KOPT-K1 (cell line): Measurements from ENCODE around the gene CDC34.

Source experiments
- H3K27ac ChIP-seq: fragments of 200-600 bp; sonication (generic); 2 replicates; pipeline ENCODE4 v1.5.1; 2016; ENCODE audit warnings: antibody characterized with exemption, mild to moderate bottlenecking, low read depth, low read length; ENCODE audit not compliant: poor library complexity, severe bottlenecking
- H3K36me3 ChIP-seq: fragments of 200-600 bp; sonication (generic); 2 replicates; pipeline ENCODE4 v1.5.1; 2017; ENCODE audit warnings: antibody characterized with exemption, mild to moderate bottlenecking, low read length, moderate library complexity; ENCODE audit not compliant: insufficient read depth
- H3K9me3 ChIP-seq: fragments of 200-600 bp; sonication (generic); 2 replicates; pipeline ENCODE4 v1.5.1; 2017; ENCODE audit warnings: antibody characterized with exemption, low read length, mild to moderate bottlenecking; ENCODE audit not compliant: insufficient read depth, poor library complexity, severe bottlenecking

The CDC34 gene

GRCh38 chr19:508204-509150, 23.1 kb upstream of the CDC34 start:
- Histone ChIP-seq H3K27ac (peak overlapping the region; percentile 95), H3K9me3 (no peaks in the 10 kb centered on the region), H3K36me3 (no peaks in the 10 kb centered on the region)

GRCh38 chr19:510606-511100, 20.9 kb upstream of the CDC34 start:
- Histone ChIP-seq H3K9me3 (no peaks in the 10 kb centered on the region), H3K27ac (peak overlapping the region; percentile 58), H3K36me3 (no peaks in the 10 kb centered on the region)

GRCh38 chr19:511101-511851, 20.3 kb upstream of the CDC34 start:
- Histone ChIP-seq H3K36me3 (no peaks in the 10 kb centered on the region), H3K27ac (peak overlapping the region; percentile 58), H3K9me3 (no peaks in the 10 kb centered on the region)

GRCh38 chr19:512547-513365, 18.8 kb upstream of the CDC34 start:
- Histone ChIP-seq H3K27ac (no peak overlapping the region), H3K36me3 (no peaks in the 10 kb centered on the region)

GRCh38 chr19:513368-514165, 18.0 kb upstream of the CDC34 start:
- H3K9me3 ChIP-seq: no peaks in the 10 kb centered on the region
- no peak overlapping the region for H3K27ac ChIP-seq
- H3K36me3 ChIP-seq: no peaks in the 10 kb centered on the region

More at GRCh38 chr19:512547-513365, 18.8 kb upstream of the CDC34 start:
- no peaks in the 10 kb centered on the region for H3K9me3 ChIP-seq

- Histone ChIP-seq H3K9me3 (no peaks in the 10 kb centered on the region), H3K36me3 (no peaks in the 10 kb centered on the region), H3K27ac (no peak overlapping the region)
Observed at GRCh38 chr19:514166-514663, 17.3 kb upstream of the CDC34 start.

GRCh38 chr19:517721-518597, 13.6 kb upstream of the CDC34 start:
- H3K27ac ChIP-seq: no peak overlapping the region
- no peaks in the 10 kb centered on the region for H3K36me3 ChIP-seq
- H3K9me3 ChIP-seq: no peaks in the 10 kb centered on the region

- H3K27ac ChIP-seq: no peak overlapping the region
- no peaks in the 10 kb centered on the region for H3K36me3 ChIP-seq
- H3K9me3 ChIP-seq: no peaks in the 10 kb centered on the region
Observed at GRCh38 chr19:518598-519231, 12.8 kb upstream of the CDC34 start.

GRCh38 chr19:519449-519865, 12.1 kb upstream of the CDC34 start:
- Histone ChIP-seq H3K27ac (no peak overlapping the region), H3K36me3 (no peaks in the 10 kb centered on the region), H3K9me3 (no peaks in the 10 kb centered on the region)

GRCh38 chr19:522726-523125, 8.8 kb upstream of the CDC34 start:
- no peaks in the 10 kb centered on the region for H3K36me3 ChIP-seq
- H3K9me3 ChIP-seq: no peaks in the 10 kb centered on the region
- no peak overlapping the region for H3K27ac ChIP-seq

- H3K36me3 ChIP-seq: no peaks in the 10 kb centered on the region
- H3K9me3 ChIP-seq: no peaks in the 10 kb centered on the region
- H3K27ac ChIP-seq: no peak overlapping the region
Observed at GRCh38 chr19:524062-524674, 7.4 kb upstream of the CDC34 start.

- H3K9me3 ChIP-seq: no peaks in the 10 kb centered on the region
- H3K27ac ChIP-seq: no peak overlapping the region
- no peaks in the 10 kb centered on the region for H3K36me3 ChIP-seq
Observed at GRCh38 chr19:525029-525428, 6.5 kb upstream of the CDC34 start.
